ENCODE measurements around the gene PHYH. TPM values are rescaled to one million over a fixed set of nuclear protein-coding genes. Genes with fewer than 3 reads are reported as not detected.

Gene PHYH
- total RNA-seq, 1 experiment from 2014 or later, result 22.5 TPM

DNA sequence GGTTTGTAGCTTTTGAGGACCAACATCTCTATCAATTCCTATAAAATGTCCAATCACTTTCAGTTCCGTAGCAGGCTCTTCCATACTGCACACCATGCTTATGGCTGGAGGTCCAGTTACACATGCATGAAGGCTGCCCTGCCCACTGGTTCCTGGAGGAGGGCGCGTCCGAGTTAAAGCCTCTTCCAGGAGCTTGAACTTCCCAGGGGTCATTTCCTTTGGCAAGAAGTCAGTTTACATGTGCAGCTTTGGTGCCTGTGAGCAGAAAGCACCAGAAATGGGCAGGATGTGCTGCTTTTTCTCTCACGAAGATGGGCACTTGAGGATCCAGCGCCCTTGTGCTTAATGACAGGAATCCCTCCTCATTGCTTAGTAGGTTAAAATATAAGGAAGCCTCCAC is 17.6 kb upstream of the PHYH start:
- H3K27me3 Mint-ChIP-seq (ENCODE audit: low read depth), result no peaks in the 10 kb centered on the region
- ChIA-PET CTCF (interaction anchor here (0.7 to 3.2 kb wide), 5 partner anchors 15 to 1121 kb away, joined by 3 to 12 read pairs (median 5); no protein-coding TSS in a partner anchor), POLR2A (interaction anchor here (0.6 to 2.9 kb wide), 4 partner anchors 12 to 387 kb away, joined by 3 to 12 read pairs (median 4); no protein-coding TSS in a partner anchor)
- H3K36me3 Mint-ChIP-seq, result peaks cover 36% of the 10 kb centered on the region
- peaks cover 20% of the 10 kb centered on the region for H3K4me1 Mint-ChIP-seq
- DNase-seq (ENCODE audit: low spot score) (no peak), ATAC-seq (peak; percentile 14; the same call in 1 of the 2 replicates)
- H3K27ac Mint-ChIP-seq, result peak overlapping the region; percentile 85
- no peaks in the 10 kb centered on the region for H3K9me3 Mint-ChIP-seq
- TF ChIP-seq AR (CRISPR knock-in tag; IDR thresholded peaks at IDR 0.05), result peak; percentile 71
- TF ChIP-seq KAT7 (CRISPR knock-in tag; IDR thresholded peaks at IDR 0.05; ENCODE audit: borderline replicate concordance), result no peak
- TF ChIP-seq ARID4B (CRISPR knock-in tag; IDR thresholded peaks at IDR 0.05; ENCODE audit: borderline replicate concordance), result no peak
- peak; percentile 4; the same call in 1 of the 2 replicates for TF ChIP-seq ZNF671 (CRISPR knock-in tag; IDR thresholded peaks at IDR 0.05)
- TF ChIP-seq EMX1 (CRISPR knock-in tag; IDR thresholded peaks at IDR 0.05), result peak; percentile 70
- H3K4me3 Mint-ChIP-seq, result no peak overlapping the region

- TF ChIP-seq ZNF671 (CRISPR knock-in tag; IDR thresholded peaks at IDR 0.05) (0 out of 2 replicates have a peak, but pooled peaks have one; percentile 36), SMAD3 (CRISPR knock-in tag; IDR thresholded peaks at IDR 0.05; ENCODE audit: borderline replicate concordance) (0 out of 2 replicates have a peak, but pooled peaks have one; percentile 33), ZMAT4 (CRISPR knock-in tag; IDR thresholded peaks at IDR 0.05) (peak; percentile 85), E2F4 (CRISPR knock-in tag; IDR thresholded peaks at IDR 0.05; ENCODE audit: borderline replicate concordance, low read depth) (no peak), EMX1 (CRISPR knock-in tag; IDR thresholded peaks at IDR 0.05) (peak; percentile 21; the same call in 1 of the 2 replicates)
- TF ChIP-seq, protein P1, sequence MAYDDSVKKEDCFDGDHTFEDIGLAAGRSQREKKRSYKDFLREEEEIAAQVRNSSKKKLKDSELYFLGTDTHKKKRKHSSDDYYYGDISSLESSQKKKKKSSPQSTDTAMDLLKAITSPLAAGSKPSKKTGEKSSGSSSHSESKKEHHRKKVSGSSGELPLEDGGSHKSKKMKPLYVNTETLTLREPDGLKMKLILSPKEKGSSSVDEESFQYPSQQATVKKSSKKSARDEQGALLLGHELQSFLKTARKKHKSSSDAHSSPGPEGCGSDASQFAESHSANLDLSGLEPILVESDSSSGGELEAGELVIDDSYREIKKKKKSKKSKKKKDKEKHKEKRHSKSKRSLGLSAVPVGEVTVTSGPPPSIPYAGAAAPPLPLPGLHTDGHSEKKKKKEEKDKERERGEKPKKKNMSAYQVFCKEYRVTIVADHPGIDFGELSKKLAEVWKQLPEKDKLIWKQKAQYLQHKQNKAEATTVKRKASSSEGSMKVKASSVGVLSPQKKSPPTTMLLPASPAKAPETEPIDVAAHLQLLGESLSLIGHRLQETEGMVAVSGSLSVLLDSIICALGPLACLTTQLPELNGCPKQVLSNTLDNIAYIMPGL (CRISPR knock-in tag; IDR thresholded peaks at IDR 0.05), result no peak
- TF ChIP-seq, protein P2, sequence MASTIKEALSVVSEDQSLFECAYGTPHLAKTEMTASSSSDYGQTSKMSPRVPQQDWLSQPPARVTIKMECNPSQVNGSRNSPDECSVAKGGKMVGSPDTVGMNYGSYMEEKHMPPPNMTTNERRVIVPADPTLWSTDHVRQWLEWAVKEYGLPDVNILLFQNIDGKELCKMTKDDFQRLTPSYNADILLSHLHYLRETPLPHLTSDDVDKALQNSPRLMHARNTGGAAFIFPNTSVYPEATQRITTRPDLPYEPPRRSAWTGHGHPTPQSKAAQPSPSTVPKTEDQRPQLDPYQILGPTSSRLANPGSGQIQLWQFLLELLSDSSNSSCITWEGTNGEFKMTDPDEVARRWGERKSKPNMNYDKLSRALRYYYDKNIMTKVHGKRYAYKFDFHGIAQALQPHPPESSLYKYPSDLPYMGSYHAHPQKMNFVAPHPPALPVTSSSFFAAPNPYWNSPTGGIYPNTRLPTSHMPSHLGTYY (CRISPR knock-in tag; IDR thresholded peaks at IDR 0.05), result 0 out of 2 replicates have a peak, but pooled peaks have one; percentile 16
- Mint-ChIP-seq H3K27ac (peak overlapping the region; percentile 85; the same call in 1 of the 2 replicates), H3K9me3 (no peaks in the 10 kb centered on the region), H3K36me3 (peaks cover 29% of the 10 kb centered on the region), H3K4me1 (peaks cover 20% of the 10 kb centered on the region), H3K27me3 (ENCODE audit: low read depth) (no peaks in the 10 kb centered on the region), H3K4me3 (no peak overlapping the region)
- ChIA-PET CTCF (interaction anchor here (0.6 to 3.2 kb wide), 6 partner anchors 14 to 665 kb away, joined by 3 to 13 read pairs (median 5); no protein-coding TSS in a partner anchor), POLR2A (interaction anchor here (0.6 to 2.9 kb wide), 5 partner anchors 13 to 1168 kb away, joined by 3 to 12 read pairs (median 3); no protein-coding TSS in a partner anchor)
- ATAC-seq, result peak; percentile 27
- no peak for DNase-seq (ENCODE audit: low spot score)
Observed at GRCh38 chr10:13316635-13317311, 16.9 kb upstream of the PHYH start.

Data from WTC11 (cell line).